MM.1S (cell line): ENCODE measurements around the gene FGD4.

Experiments
- CTCF ChIP-seq: fragments of 300-600 bp; sonication (generic); IDR thresholded peaks from 2 replicates; pipeline ENCODE4 v1.5.1; 2016; ENCODE audit warnings: antibody characterized with exemption, low read length, mixed read lengths
- EZH2 ChIP-seq: fragments of 300-600 bp; sonication (generic); optimal IDR thresholded peaks from 2 replicates; pipeline ENCODE3; 2017; ENCODE audit warnings: low read depth, mild to moderate bottlenecking, antibody characterized with exemption, low read length, mixed read lengths

- TF ChIP-seq CTCF: no peak
- no peak for TF ChIP-seq EZH2
These were observed 133.6 kb downstream of the FGD4 start for GRCh38 chr12:32532951-32533350.
